OCI-LY7 (cell line): ENCODE data around the gene RNF208. TPM values are rescaled to one million over a fixed set of nuclear protein-coding genes. Genes with fewer than 3 reads are reported as not detected.

Experiments
- BruUV-seq: library from RNA; stranded (reverse); fragments of 400-500 nt; replicated peaks from 2 replicates; lab custom pipeline; 2021; lab: Mats Ljungman, UMichigan
- CTCF ChIA-PET: fragments of 300-600 bp; sonication (Branson Sonifier 250); formaldehyde crosslinking; loops from one replicate; lab custom pipeline; 2022; ENCODE audit warnings: antibody characterized with exemption; ENCODE audit not compliant: unreplicated experiment; lab: Charles Lee
- POLR2A ChIA-PET: fragments of 300-600 bp; sonication (Branson Sonifier 250); formaldehyde crosslinking; loops from one replicate; lab custom pipeline; 2022; ENCODE audit warnings: antibody characterized with exemption; lab: Charles Lee
- DNase-seq: peaks from one replicate; pipeline ENCODE4 v3.0.0-alpha.2; 2015; ENCODE audit warnings: low spot score
- H2AFZ ChIP-seq: fragments of 200-600 bp; sonication (generic), shearing (Covaris generic); 2 replicates; pipeline ENCODE4 v1.6.1; 2014; ENCODE audit warnings: mild to moderate bottlenecking, antibody characterized with exemption, low read length, moderate library complexity
- H3K27ac ChIP-seq: fragments of 200-600 bp; sonication (generic); 2 replicates; pipeline ENCODE4 v1.5.1; 2014; ENCODE audit warnings: mixed run types, low read depth, mild to moderate bottlenecking, moderate library complexity, low read length, inconsistent platforms; ENCODE audit not compliant: poor library complexity, severe bottlenecking
- H3K36me3 ChIP-seq: fragments of 200-600 bp; sonication (generic); 2 replicates; pipeline ENCODE4 v1.6.1; 2014; ENCODE audit warnings: mild to moderate bottlenecking, antibody characterized with exemption, low read length, moderate library complexity, mixed read lengths; ENCODE audit not compliant: insufficient read depth
- H3K4me1 ChIP-seq: fragments of 200-600 bp; sonication (generic); 2 replicates; pipeline ENCODE4 v1.5.1; 2014; ENCODE audit warnings: mild to moderate bottlenecking, low read length; ENCODE audit not compliant: insufficient read depth, poor library complexity, severe bottlenecking
- H3K4me2 ChIP-seq: fragments of 200-600 bp; sonication (generic); 2 replicates; pipeline ENCODE4 v1.6.1; 2014; ENCODE audit warnings: mild to moderate bottlenecking, low read length
- H3K4me3 ChIP-seq: fragments of 200-600 bp; sonication (generic); 2 replicates; pipeline ENCODE4 v1.5.1; 2014; ENCODE audit warnings: mild to moderate bottlenecking, low read depth, low read length; ENCODE audit not compliant: poor library complexity, severe bottlenecking
- H3K79me2 ChIP-seq: fragments of 200-600 bp; sonication (generic); 2 replicates; pipeline ENCODE4 v1.6.1; 2016; ENCODE audit warnings: low read depth, mild to moderate bottlenecking, low read length, moderate library complexity, mixed read lengths; ENCODE audit not compliant: insufficient read depth
- H3K9me2 ChIP-seq: fragments of 200-600 bp; sonication (generic); 2 replicates; pipeline ENCODE4 v1.6.1; 2016; ENCODE audit warnings: mild to moderate bottlenecking, low read length, mixed read lengths; ENCODE audit not compliant: insufficient read depth
- H3K9me3 ChIP-seq: fragments of 200-600 bp; sonication (generic); 2 replicates; pipeline ENCODE4 v1.6.1; 2014; ENCODE audit warnings: mild to moderate bottlenecking, mixed run types, low read length, mixed read lengths
- H4K20me1 ChIP-seq: fragments of 200-600 bp; sonication (generic); 2 replicates; pipeline ENCODE4 v1.6.1; 2014; ENCODE audit warnings: mild to moderate bottlenecking, antibody characterized with exemption, low read length, moderate library complexity, mixed read lengths; ENCODE audit not compliant: insufficient read depth
- EZH2phosphoT487 ChIP-seq: fragments of 200-600 bp; sonication (generic); IDR thresholded peaks from 2 replicates; pipeline ENCODE4 v1.6.1; 2018; ENCODE audit warnings: low read depth, borderline replicate concordance, mild to moderate bottlenecking, mixed run types, antibody characterized with exemption, low read length, moderate library complexity, mixed read lengths
- intact Hi-C: fragments of 100-400 bp; cut with micrococcal nuclease; formaldehyde crosslinking; loops from one replicate; pipeline ENCODE4 v1.10.0; 2022; ENCODE audit not compliant: unreplicated experiment
- total RNA-seq, 2 experiments: library from RNA; depleted of rRNA in 1 of 2; stranded (reverse); fragments of >200 nt in 1 of 2; shearing (Covaris generic) in 1 of 2; gene quantifications; 2 replicates each; pipeline ENCODE4 v1.2.3, GENCODE V29; 2014 to 2022
- TF ChIP-seq, protein P1 (sequence below): fragments of 200-600 bp; sonication (generic); conservative IDR thresholded peaks from 2 replicates; pipeline ENCODE4 v1.5.1; 2014; ENCODE audit warnings: mild to moderate bottlenecking, antibody characterized with exemption, low read length, moderate library complexity, mixed read lengths

RNF208 gene
- total RNA-seq, 2 experiments from 2014 or later = 0.47 to 5.5 TPM

DNA sequence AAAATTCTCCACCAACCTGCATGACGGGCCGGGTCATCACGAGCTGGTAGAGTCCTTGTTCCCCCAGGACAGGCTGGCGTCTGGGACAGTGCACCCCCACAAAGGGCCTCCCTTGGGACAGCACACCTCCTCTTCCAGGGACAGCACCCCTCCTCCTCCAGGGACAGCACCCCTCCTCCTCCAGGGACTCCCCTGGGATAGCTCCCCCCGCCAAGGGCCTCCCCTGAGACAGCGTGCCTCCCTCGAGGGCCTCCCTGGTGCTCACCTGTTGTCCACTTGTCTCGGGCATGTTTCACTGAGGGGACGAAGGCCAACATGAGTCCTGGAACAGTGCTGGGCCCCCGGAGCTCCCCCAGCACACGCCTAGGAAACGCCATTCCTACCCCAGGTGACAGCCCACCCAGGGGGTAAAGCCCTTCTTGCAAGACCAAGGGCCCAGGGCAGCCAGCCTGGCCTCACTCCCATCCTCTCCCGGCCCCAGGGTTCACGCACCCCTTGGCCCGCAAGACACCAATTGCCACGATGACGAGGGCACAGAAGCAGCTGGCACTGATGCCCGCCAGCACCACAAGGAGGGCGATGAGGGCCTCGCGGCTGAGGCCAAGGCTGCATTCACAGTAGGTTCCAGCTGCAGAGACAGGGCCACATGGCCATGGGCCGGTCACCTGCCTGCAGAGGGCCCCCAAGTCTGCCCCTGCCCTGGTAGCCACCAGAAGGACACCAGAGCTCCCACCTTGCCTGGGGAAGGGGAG is 50.7 kb downstream of the RNF208 start:
- H3K36me3 ChIP-seq = no peaks in the 10 kb centered on the region
- no peak overlapping the region for H3K4me2 ChIP-seq
- ChIA-PET POLR2A (no interaction called here), CTCF (no interaction called here)
- no peak overlapping the region for H3K27ac ChIP-seq
- no peak overlapping the region for H2AFZ ChIP-seq
- H3K4me3 ChIP-seq = no peak overlapping the region
- intact Hi-C loops = no loop called here
- TF ChIP-seq, protein P1, sequence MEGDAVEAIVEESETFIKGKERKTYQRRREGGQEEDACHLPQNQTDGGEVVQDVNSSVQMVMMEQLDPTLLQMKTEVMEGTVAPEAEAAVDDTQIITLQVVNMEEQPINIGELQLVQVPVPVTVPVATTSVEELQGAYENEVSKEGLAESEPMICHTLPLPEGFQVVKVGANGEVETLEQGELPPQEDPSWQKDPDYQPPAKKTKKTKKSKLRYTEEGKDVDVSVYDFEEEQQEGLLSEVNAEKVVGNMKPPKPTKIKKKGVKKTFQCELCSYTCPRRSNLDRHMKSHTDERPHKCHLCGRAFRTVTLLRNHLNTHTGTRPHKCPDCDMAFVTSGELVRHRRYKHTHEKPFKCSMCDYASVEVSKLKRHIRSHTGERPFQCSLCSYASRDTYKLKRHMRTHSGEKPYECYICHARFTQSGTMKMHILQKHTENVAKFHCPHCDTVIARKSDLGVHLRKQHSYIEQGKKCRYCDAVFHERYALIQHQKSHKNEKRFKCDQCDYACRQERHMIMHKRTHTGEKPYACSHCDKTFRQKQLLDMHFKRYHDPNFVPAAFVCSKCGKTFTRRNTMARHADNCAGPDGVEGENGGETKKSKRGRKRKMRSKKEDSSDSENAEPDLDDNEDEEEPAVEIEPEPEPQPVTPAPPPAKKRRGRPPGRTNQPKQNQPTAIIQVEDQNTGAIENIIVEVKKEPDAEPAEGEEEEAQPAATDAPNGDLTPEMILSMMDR = no peak
- no peak for TF ChIP-seq EZH2phosphoT487
- no TSS peak for BruUV-seq
- no peaks in the 10 kb centered on the region for H4K20me1 ChIP-seq
- no peaks in the 10 kb centered on the region for H3K9me3 ChIP-seq
- no peaks in the 10 kb centered on the region for H3K9me2 ChIP-seq
- no peak for DNase-seq
- H3K4me1 ChIP-seq = peaks cover 4% of the 10 kb centered on the region
- H3K79me2 ChIP-seq = no peaks in the 10 kb centered on the region

DNA sequence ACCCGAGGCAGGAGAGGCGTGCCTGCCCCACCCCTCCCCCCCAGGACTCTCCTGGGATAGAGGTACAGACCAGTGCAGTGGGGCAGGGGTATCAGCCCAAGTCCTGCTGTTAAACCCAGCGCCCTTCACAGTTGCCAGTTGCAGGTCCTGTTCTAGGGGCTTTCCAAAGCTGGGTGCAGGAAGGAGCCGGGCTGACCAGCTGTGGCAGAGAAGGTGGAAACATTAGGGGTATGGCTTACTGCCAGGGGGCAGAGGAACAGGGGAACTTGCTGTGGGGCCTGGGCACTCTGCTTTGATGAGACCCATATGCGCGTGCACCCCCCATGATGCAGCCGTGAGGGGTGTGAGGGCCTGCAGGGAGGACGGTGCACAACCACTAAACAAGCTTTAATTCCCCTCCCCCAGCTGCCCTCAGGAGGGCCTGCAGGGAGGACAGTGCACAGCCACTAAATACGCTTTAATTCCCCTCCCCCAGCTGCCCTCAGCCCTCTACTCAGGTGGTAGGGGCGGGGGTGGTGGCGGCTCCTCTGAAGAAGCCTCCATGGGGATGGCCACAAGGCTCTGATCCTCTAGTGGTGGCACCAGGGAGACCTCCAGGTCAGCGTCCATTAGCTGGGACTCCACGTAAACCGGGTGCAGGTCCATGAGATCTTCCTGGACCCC is 51.4 kb downstream of the RNF208 start:
- POLR2A ChIA-PET = no interaction called here
- Histone ChIP-seq H2AFZ (no peak overlapping the region), H3K9me3 (no peaks in the 10 kb centered on the region), H3K27ac (no peak overlapping the region), H3K36me3 (no peaks in the 10 kb centered on the region), H3K4me1 (peaks cover 4% of the 10 kb centered on the region), H4K20me1 (no peaks in the 10 kb centered on the region), H3K4me3 (no peak overlapping the region), H3K79me2 (no peaks in the 10 kb centered on the region), H3K4me2 (no peak overlapping the region), H3K9me2 (no peaks in the 10 kb centered on the region)
- CTCF ChIA-PET = no interaction called here
- TF ChIP-seq, protein P1 = no peak
- BruUV-seq = no TSS peak
- intact Hi-C loops = no loop called here
- no peak for DNase-seq

Other genes starting within 250 kb of the RNF208 start
Only the 30 nearest of the 32 such genes appear.
- gene PAXX, start 229.8 kb downstream of the RNF208 start, total RNA-seq (2014; rRNA removed; shearing (Covaris generic)) = 63.5 and 66.5 TPM in 2 replicates
- gene PAXX, start 229.8 kb downstream of the RNF208 start, total RNA-seq (2022) = 45.7 and 46.3 TPM in 2 replicates
- gene CLIC3, start 225.7 kb downstream of the RNF208 start, total RNA-seq (2014; rRNA removed; shearing (Covaris generic)) = not detected in 2 replicates
- not detected in 2 replicates for gene CLIC3, start 225.7 kb downstream of the RNF208 start, total RNA-seq (2022)
- gene ABCA2, start 194.0 kb downstream of the RNF208 start, total RNA-seq (2014; rRNA removed; shearing (Covaris generic)) = 2.4 and 4.1 TPM in 2 replicates
- gene ABCA2, start 194.0 kb downstream of the RNF208 start, total RNA-seq (2022) = 8.3 and 10.6 TPM in 2 replicates
- not detected in 2 replicates for gene FUT7, start 190.2 kb downstream of the RNF208 start, total RNA-seq (2014; rRNA removed; shearing (Covaris generic))
- 0.21 TPM in 1 of 2 replicates, not detected in the other for gene FUT7, start 190.2 kb downstream of the RNF208 start, total RNA-seq (2022)
- gene NPDC1, start 176.1 kb downstream of the RNF208 start, total RNA-seq (2014; rRNA removed; shearing (Covaris generic)) = 0.21 and 0.32 TPM in 2 replicates
- gene NPDC1, start 176.1 kb downstream of the RNF208 start, total RNA-seq (2022) = 0.38 and 0.39 TPM in 2 replicates
- gene ENTPD2, start 168.2 kb downstream of the RNF208 start, total RNA-seq (2014; rRNA removed; shearing (Covaris generic)) = 0.16 TPM in 1 of 2 replicates, not detected in the other
- not detected in 2 replicates for gene ENTPD2, start 168.2 kb downstream of the RNF208 start, total RNA-seq (2022)
- gene SAPCD2, start 151.7 kb downstream of the RNF208 start, total RNA-seq (2014; rRNA removed; shearing (Covaris generic)) = 65.9 and 74.0 TPM in 2 replicates
- gene SAPCD2, start 151.7 kb downstream of the RNF208 start, total RNA-seq (2022) = 51.4 and 57.2 TPM in 2 replicates
- 5.3 and 5.7 TPM in 2 replicates for gene UAP1L1, start 144.7 kb downstream of the RNF208 start, total RNA-seq (2014; rRNA removed; shearing (Covaris generic))
- 12.3 and 16.7 TPM in 2 replicates for gene UAP1L1, start 144.7 kb downstream of the RNF208 start, total RNA-seq (2022)
- 22.5 and 32.7 TPM in 2 replicates for gene MAN1B1, start 135.3 kb downstream of the RNF208 start, total RNA-seq (2014; rRNA removed; shearing (Covaris generic))
- 38.8 and 43.4 TPM in 2 replicates for gene MAN1B1, start 135.3 kb downstream of the RNF208 start, total RNA-seq (2022)
- gene DPP7, start 107.5 kb downstream of the RNF208 start, total RNA-seq (2014; rRNA removed; shearing (Covaris generic)) = 173 and 182 TPM in 2 replicates
- gene DPP7, start 107.5 kb downstream of the RNF208 start, total RNA-seq (2022) = 154 TPM in 2 replicates
- gene GRIN1, start 83.1 kb downstream of the RNF208 start, total RNA-seq (2014; rRNA removed; shearing (Covaris generic)) = 0.06 TPM in 1 of 2 replicates, not detected in the other
- 0.15 and 0.55 TPM in 2 replicates for gene GRIN1, start 83.1 kb downstream of the RNF208 start, total RNA-seq (2022)
- 0.21 TPM in 1 of 2 replicates, not detected in the other for gene LRRC26, start 52.2 kb downstream of the RNF208 start, total RNA-seq (2014; rRNA removed; shearing (Covaris generic))
- gene LRRC26, start 52.2 kb downstream of the RNF208 start, total RNA-seq (2022) = not detected in 2 replicates
- gene TMEM210, start 50.2 kb downstream of the RNF208 start, total RNA-seq (2014; rRNA removed; shearing (Covaris generic)) = not detected in 2 replicates
- not detected in 2 replicates for gene TMEM210, start 50.2 kb downstream of the RNF208 start, total RNA-seq (2022)
- 34.8 and 38.6 TPM in 2 replicates for gene ANAPC2, start 33.7 kb downstream of the RNF208 start, total RNA-seq (2014; rRNA removed; shearing (Covaris generic))
- gene ANAPC2, start 33.7 kb downstream of the RNF208 start, total RNA-seq (2022) = 89.6 and 90.4 TPM in 2 replicates
- 111 and 130 TPM in 2 replicates for gene SSNA1, start 33.6 kb downstream of the RNF208 start, total RNA-seq (2014; rRNA removed; shearing (Covaris generic))
- 71.0 and 75.1 TPM in 2 replicates for gene SSNA1, start 33.6 kb downstream of the RNF208 start, total RNA-seq (2022)
- gene TPRN, start 21.5 kb downstream of the RNF208 start, total RNA-seq (2014; rRNA removed; shearing (Covaris generic)) = 9.0 and 10.3 TPM in 2 replicates
- 15.3 and 15.9 TPM in 2 replicates for gene TPRN, start 21.5 kb downstream of the RNF208 start, total RNA-seq (2022)
- gene TMEM203, start 16.6 kb downstream of the RNF208 start, total RNA-seq (2014; rRNA removed; shearing (Covaris generic)) = 55.1 and 58.2 TPM in 2 replicates
- 39.0 and 42.9 TPM in 2 replicates for gene TMEM203, start 16.6 kb downstream of the RNF208 start, total RNA-seq (2022)
- 30.4 and 35.9 TPM in 2 replicates for gene NDOR1, start 16.5 kb downstream of the RNF208 start, total RNA-seq (2014; rRNA removed; shearing (Covaris generic))
- gene NDOR1, start 16.5 kb downstream of the RNF208 start, total RNA-seq (2022) = 61.3 and 61.9 TPM in 2 replicates
- 1.1 and 1.7 TPM in 2 replicates for gene CYSRT1, start 2.9 kb upstream of the RNF208 start, total RNA-seq (2014; rRNA removed; shearing (Covaris generic))
- gene CYSRT1, start 2.9 kb upstream of the RNF208 start, total RNA-seq (2022) = 2.9 and 3.7 TPM in 2 replicates
- 0.13 TPM in 1 of 2 replicates, not detected in the other for gene RNF224, start 5.3 kb upstream of the RNF208 start, total RNA-seq (2014; rRNA removed; shearing (Covaris generic))
- gene RNF224, start 5.3 kb upstream of the RNF208 start, total RNA-seq (2022) = 0.30 TPM in 1 of 2 replicates, not detected in the other
- 0.15 TPM in 1 of 2 replicates, not detected in the other for gene SLC34A3, start 8.7 kb upstream of the RNF208 start, total RNA-seq (2014; rRNA removed; shearing (Covaris generic))
- gene SLC34A3, start 8.7 kb upstream of the RNF208 start, total RNA-seq (2022) = not detected in 2 replicates
- 376 and 417 TPM in 2 replicates for gene TUBB4B, start 19.0 kb upstream of the RNF208 start, total RNA-seq (2014; rRNA removed; shearing (Covaris generic))
- 402 and 443 TPM in 2 replicates for gene TUBB4B, start 19.0 kb upstream of the RNF208 start, total RNA-seq (2022)
- 0.73 TPM in 1 of 2 replicates, not detected in the other for gene STPG3, start 29.0 kb upstream of the RNF208 start, total RNA-seq (2014; rRNA removed; shearing (Covaris generic))
- 1.7 and 2.7 TPM in 2 replicates for gene STPG3, start 29.0 kb upstream of the RNF208 start, total RNA-seq (2022)
- gene NELFB, start 33.1 kb upstream of the RNF208 start, total RNA-seq (2014; rRNA removed; shearing (Covaris generic)) = 59.5 and 62.6 TPM in 2 replicates
- gene NELFB, start 33.1 kb upstream of the RNF208 start, total RNA-seq (2022) = 74.8 and 76.1 TPM in 2 replicates
- 11.6 and 11.7 TPM in 2 replicates for gene TOR4A, start 55.5 kb upstream of the RNF208 start, total RNA-seq (2014; rRNA removed; shearing (Covaris generic))
- gene TOR4A, start 55.5 kb upstream of the RNF208 start, total RNA-seq (2022) = 19.7 and 22.3 TPM in 2 replicates
- 6.9 TPM in 2 replicates for gene NRARP, start 80.0 kb upstream of the RNF208 start, total RNA-seq (2014; rRNA removed; shearing (Covaris generic))
- 6.4 and 8.9 TPM in 2 replicates for gene NRARP, start 80.0 kb upstream of the RNF208 start, total RNA-seq (2022)
- 14.2 and 27.0 TPM in 2 replicates for gene EXD3, start 200.9 kb upstream of the RNF208 start, total RNA-seq (2014; rRNA removed; shearing (Covaris generic))
- gene EXD3, start 200.9 kb upstream of the RNF208 start, total RNA-seq (2022) = 20.8 and 27.0 TPM in 2 replicates
- not detected in 2 replicates for gene NOXA1, start 201.2 kb upstream of the RNF208 start, total RNA-seq (2014; rRNA removed; shearing (Covaris generic))
- gene NOXA1, start 201.2 kb upstream of the RNF208 start, total RNA-seq (2022) = not detected in 2 replicates
- gene ENTPD8, start 219.1 kb upstream of the RNF208 start, total RNA-seq (2014; rRNA removed; shearing (Covaris generic)) = not detected in 2 replicates
- gene ENTPD8, start 219.1 kb upstream of the RNF208 start, total RNA-seq (2022) = not detected in 2 replicates
- 15.8 and 20.3 TPM in 2 replicates for gene NSMF, start 237.1 kb upstream of the RNF208 start, total RNA-seq (2014; rRNA removed; shearing (Covaris generic))
- 29.0 and 29.8 TPM in 2 replicates for gene NSMF, start 237.1 kb upstream of the RNF208 start, total RNA-seq (2022)